CD14-positive monocyte (primary cell): ENCODE measurements around the gene AVL9. TPM values are rescaled to one million over a fixed set of nuclear protein-coding genes. Genes with fewer than 3 reads are reported as not detected.
A peak's percentile ranks its signal among the peaks of the same experiment; 100 is the strongest.

Source experiments
- DNase-seq, 3 donors: peaks; one replicate each; pipeline ENCODE4 v3.0.0-alpha.2; 2011 to 2022
- H2AFZ ChIP-seq: 2 replicates; pipeline ENCODE4 v1.6.0; 2012; ENCODE audit warnings: mild to moderate bottlenecking, low read depth, low read length, inconsistent platforms; ENCODE audit not compliant: insufficient read depth, poor library complexity, severe bottlenecking
- H3K27ac ChIP-seq, 2 donors: 1 replicate in 1 of 2; 2 replicates in 1 of 2; pipeline ENCODE4 v1.5.1; 2012 to 2013; ENCODE audit warnings: low read length in 2 of 2, control low read depth in 1 of 2, inconsistent platforms in 1 of 2, low read depth in 1 of 2, mild to moderate bottlenecking in 1 of 2
- H3K27me3 ChIP-seq, 2 donors: one replicate each; pipeline versions ENCODE4 v1.6.0 to v1.6.1; 2011 to 2013; ENCODE audit warnings: low read length in 2 of 2; ENCODE audit not compliant: control insufficient read depth in 2 of 2, insufficient read depth in 2 of 2
- H3K36me3 ChIP-seq, 2 donors: replicated peaks in 1 of 2; 1 replicate in 1 of 2; 2 replicates in 1 of 2; pipeline versions ENCODE4 v1.5.1 to v1.6.1; 2012 to 2013; ENCODE audit warnings: low read length in 2 of 2, control low read depth in 1 of 2, inconsistent platforms in 1 of 2, mild to moderate bottlenecking in 1 of 2; ENCODE audit not compliant: insufficient read depth in 2 of 2, control insufficient read depth in 1 of 2
- H3K4me1 ChIP-seq, 2 donors: 1 replicate in 1 of 2; 2 replicates in 1 of 2; pipeline versions ENCODE4 v1.5.1 to v1.6.1; 2012 to 2013; ENCODE audit warnings: low read length in 2 of 2, control low read depth in 1 of 2, inconsistent platforms in 1 of 2, mild to moderate bottlenecking in 1 of 2, moderate library complexity in 1 of 2; ENCODE audit not compliant: insufficient read depth in 2 of 2, control insufficient read depth in 1 of 2
- H3K4me2 ChIP-seq: replicated peaks from 2 replicates; pipeline ENCODE3; 2012; ENCODE audit warnings: low read length, moderate library complexity, mild to moderate bottlenecking; ENCODE audit not compliant: poor library complexity, severe bottlenecking; ENCODE audit errors: extremely low read depth
- H3K4me3 ChIP-seq, 3 experiments: fragments of 200-600 bp in 1 of 3; sonication (generic) in 1 of 3; replicated peaks in 1 of 3; 1 replicate in 2 of 3; 2 replicates in 1 of 3; pipeline ENCODE4 v1.5.1; 2011 to 2013; ENCODE audit warnings: low read length in 3 of 3, mild to moderate bottlenecking in 3 of 3, control low read depth in 2 of 3, low read depth in 2 of 3, inconsistent platforms in 1 of 3, moderate library complexity in 1 of 3
- H3K79me2 ChIP-seq: 2 replicates; pipeline ENCODE4 v1.6.0; 2012; ENCODE audit warnings: mild to moderate bottlenecking, control low read depth, inconsistent platforms, low read length, moderate library complexity; ENCODE audit not compliant: insufficient read depth
- H3K9ac ChIP-seq: 2 replicates; pipeline ENCODE4 v1.6.0; 2017; ENCODE audit warnings: low read length, mild to moderate bottlenecking; ENCODE audit not compliant: insufficient read depth, poor library complexity, severe bottlenecking
- H3K9me3 ChIP-seq, 2 donors: replicated peaks in 1 of 2; 1 replicate in 1 of 2; 2 replicates in 1 of 2; pipeline versions ENCODE4 v1.5.1 to v1.6.1; 2012 to 2013; ENCODE audit warnings: low read length in 2 of 2, control low read depth in 1 of 2; ENCODE audit not compliant: control insufficient read depth in 1 of 2, insufficient read depth in 1 of 2
- H4K20me1 ChIP-seq: 2 replicates; pipeline ENCODE4 v1.6.0; 2012; ENCODE audit warnings: mild to moderate bottlenecking, low read length, control low read depth, moderate library complexity; ENCODE audit not compliant: insufficient read depth
- H3K27ac Mint-ChIP-seq, 7 donors: one replicate each; pipeline ENCODE4 v1.8.0; 2020; ENCODE audit warnings: mild to moderate bottlenecking in 7 of 7, mixed read lengths in 7 of 7, moderate library complexity in 6 of 7, inconsistent platforms in 2 of 7
- H3K27me3 Mint-ChIP-seq, 3 donors: one replicate each; pipeline ENCODE4 v1.8.0; 2021 to 2022; ENCODE audit warnings: low read depth in 3 of 3, mild to moderate bottlenecking in 3 of 3, mixed read lengths in 3 of 3, moderate library complexity in 3 of 3, inconsistent platforms in 1 of 3
- H3K36me3 Mint-ChIP-seq, 2 donors: one replicate each; pipeline ENCODE4 v1.8.0; 2020; ENCODE audit warnings: mixed read lengths in 2 of 2, inconsistent platforms in 1 of 2, mild to moderate bottlenecking in 1 of 2
- H3K4me1 Mint-ChIP-seq: one replicate; pipeline ENCODE4 v1.8.0; 2020; ENCODE audit warnings: mild to moderate bottlenecking, mixed read lengths
- H3K4me3 Mint-ChIP-seq, 2 donors: one replicate each; pipeline ENCODE4 v1.8.0; 2020; ENCODE audit warnings: mild to moderate bottlenecking in 2 of 2, mixed read lengths in 2 of 2, moderate library complexity in 1 of 2
- H3K9me3 Mint-ChIP-seq, 7 donors: one replicate each; pipeline ENCODE4 v1.8.0; 2020 to 2022; ENCODE audit warnings: mixed read lengths in 7 of 7, mild to moderate bottlenecking in 6 of 7, moderate library complexity in 6 of 7, inconsistent platforms in 2 of 7
- WGBS: methylation state at CpG from one replicate; pipeline ENCODE4 v1.1.5; 2013; ENCODE audit warnings: missing lambda C conversion rate; ENCODE audit not compliant: insufficient coverage; 5-methylcytosine and 5-hydroxymethylcytosine counted together
- intact Hi-C, 2 donors: fragments of 100-400 bp; cut with micrococcal nuclease; formaldehyde crosslinking; loops; one replicate each; pipeline versions ENCODE4 v1.15.0 to v1.15.1; 2023
- polyA plus RNA-seq, 3 donors: library from polyadenylated mRNA; depleted of rRNA in 1 of 3; unstranded in 2 of 3; stranded (reverse) in 1 of 3; fragments of 300-500 nt in 2 of 3; fragments of >200 nt in 1 of 3; fragmentation: Illumina TruSeq in 2 of 3; gene quantifications; 1 replicate in 2 of 3; 2 replicates in 1 of 3; pipeline ENCODE4 v1.2.3, GENCODE V29; 2012 to 2021
- TF ChIP-seq, protein P1 (sequence below): fragments of 200-600 bp; IDR thresholded peaks from one replicate; pipeline ENCODE4 v1.8.0; 2022; ENCODE audit warnings: antibody characterized with exemption, mild to moderate bottlenecking

AVL9 gene
- polyA plus RNA-seq, 3 donors, result 16.3 to 17.1 (median 16.8) TPM

DNA sequence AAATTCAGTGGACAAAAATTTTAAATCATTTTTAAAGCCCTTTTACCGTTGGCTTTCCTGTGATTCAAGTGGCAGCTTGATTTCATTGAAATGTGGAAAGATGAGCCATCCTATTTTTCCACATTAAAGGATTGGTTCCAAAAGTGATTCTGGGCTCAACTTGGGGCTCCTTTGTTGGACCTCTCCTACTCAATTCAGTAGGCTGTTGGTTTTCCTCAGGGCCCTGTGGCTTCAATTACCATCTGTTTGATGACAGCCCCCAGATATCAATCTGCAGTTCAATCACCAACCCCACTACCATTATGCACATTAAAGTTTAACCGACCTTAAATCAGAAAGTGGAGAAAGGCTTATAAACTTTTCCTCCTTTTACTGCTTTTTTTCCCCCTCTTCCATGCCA is 47.3 kb downstream of the AVL9 start:
- Mint-ChIP-seq H3K4me1 (no peaks in the 10 kb centered on the region), H3K27ac (no peak overlapping the region), H3K36me3 (peaks cover 41 to 45% of the 10 kb centered on the region in 2 donors), H3K4me3 (no peak overlapping the region), H3K27me3 (no peaks in the 10 kb centered on the region), H3K9me3 (no peaks in the 10 kb centered on the region)
- no peak overlapping the region for H3K27ac ChIP-seq
- TF ChIP-seq, protein P1, sequence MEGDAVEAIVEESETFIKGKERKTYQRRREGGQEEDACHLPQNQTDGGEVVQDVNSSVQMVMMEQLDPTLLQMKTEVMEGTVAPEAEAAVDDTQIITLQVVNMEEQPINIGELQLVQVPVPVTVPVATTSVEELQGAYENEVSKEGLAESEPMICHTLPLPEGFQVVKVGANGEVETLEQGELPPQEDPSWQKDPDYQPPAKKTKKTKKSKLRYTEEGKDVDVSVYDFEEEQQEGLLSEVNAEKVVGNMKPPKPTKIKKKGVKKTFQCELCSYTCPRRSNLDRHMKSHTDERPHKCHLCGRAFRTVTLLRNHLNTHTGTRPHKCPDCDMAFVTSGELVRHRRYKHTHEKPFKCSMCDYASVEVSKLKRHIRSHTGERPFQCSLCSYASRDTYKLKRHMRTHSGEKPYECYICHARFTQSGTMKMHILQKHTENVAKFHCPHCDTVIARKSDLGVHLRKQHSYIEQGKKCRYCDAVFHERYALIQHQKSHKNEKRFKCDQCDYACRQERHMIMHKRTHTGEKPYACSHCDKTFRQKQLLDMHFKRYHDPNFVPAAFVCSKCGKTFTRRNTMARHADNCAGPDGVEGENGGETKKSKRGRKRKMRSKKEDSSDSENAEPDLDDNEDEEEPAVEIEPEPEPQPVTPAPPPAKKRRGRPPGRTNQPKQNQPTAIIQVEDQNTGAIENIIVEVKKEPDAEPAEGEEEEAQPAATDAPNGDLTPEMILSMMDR, result no peak
- H3K36me3 ChIP-seq, result peaks cover 32 to 51% of the 10 kb centered on the region in 2 donors
- no peak overlapping the region for H3K4me3 ChIP-seq
- WGBS, result no CpG with 5 or more reads among the region's 2 CpGs
- intact Hi-C loops, result no loop called here
- no peaks in the 10 kb centered on the region for H3K27me3 ChIP-seq
- no peak for DNase-seq
- no peaks in the 10 kb centered on the region for H3K9me3 ChIP-seq
- H3K4me2 ChIP-seq, result no peak overlapping the region
- no peaks in the 10 kb centered on the region for H3K4me1 ChIP-seq
- peaks cover 47% of the 10 kb centered on the region for H3K79me2 ChIP-seq
- no peak overlapping the region for H2AFZ ChIP-seq
- H3K9ac ChIP-seq, result no peak overlapping the region
- peaks cover 87% of the 10 kb centered on the region for H4K20me1 ChIP-seq

GRCh38 chr7:32559480-32559879 is 64.2 kb downstream of the AVL9 start:
- Mint-ChIP-seq H3K27me3 (no peaks in the 10 kb centered on the region), H3K4me1 (no peaks in the 10 kb centered on the region), H3K27ac (peak overlapping the region in 3 of 7 donors; percentile 56 to 72 (median 63)), H3K36me3 (peaks cover 57 to 68% of the 10 kb centered on the region in 2 donors), H3K9me3 (peaks cover 0 to 4% (median 2%) of the 10 kb centered on the region in 7 donors), H3K4me3 (no peak overlapping the region)
- Histone ChIP-seq H2AFZ (no peak overlapping the region), H3K4me3 (no peak overlapping the region), H3K4me2 (no peak overlapping the region), H3K27me3 (no peaks in the 10 kb centered on the region), H3K9me3 (no peaks in the 10 kb centered on the region), H4K20me1 (peaks cover 39% of the 10 kb centered on the region), H3K79me2 (peaks cover 6% of the 10 kb centered on the region), H3K4me1 (peaks cover 0 to 8% of the 10 kb centered on the region in 2 donors), H3K9ac (no peak overlapping the region), H3K27ac (peak overlapping the region in 1 of 2 donors; percentile 53), H3K36me3 (peaks cover 71 to 96% of the 10 kb centered on the region in 2 donors)
- WGBS, result no CpG with 5 or more reads among the region's 4 CpGs
- DNase-seq, result peak; percentile 3 to 43 (median 11)
- TF ChIP-seq, protein P1, result no peak
- intact Hi-C loops, result no loop called here
